ENCODE measurements around the gene BTBD7.

The BTBD7 gene

DNA sequence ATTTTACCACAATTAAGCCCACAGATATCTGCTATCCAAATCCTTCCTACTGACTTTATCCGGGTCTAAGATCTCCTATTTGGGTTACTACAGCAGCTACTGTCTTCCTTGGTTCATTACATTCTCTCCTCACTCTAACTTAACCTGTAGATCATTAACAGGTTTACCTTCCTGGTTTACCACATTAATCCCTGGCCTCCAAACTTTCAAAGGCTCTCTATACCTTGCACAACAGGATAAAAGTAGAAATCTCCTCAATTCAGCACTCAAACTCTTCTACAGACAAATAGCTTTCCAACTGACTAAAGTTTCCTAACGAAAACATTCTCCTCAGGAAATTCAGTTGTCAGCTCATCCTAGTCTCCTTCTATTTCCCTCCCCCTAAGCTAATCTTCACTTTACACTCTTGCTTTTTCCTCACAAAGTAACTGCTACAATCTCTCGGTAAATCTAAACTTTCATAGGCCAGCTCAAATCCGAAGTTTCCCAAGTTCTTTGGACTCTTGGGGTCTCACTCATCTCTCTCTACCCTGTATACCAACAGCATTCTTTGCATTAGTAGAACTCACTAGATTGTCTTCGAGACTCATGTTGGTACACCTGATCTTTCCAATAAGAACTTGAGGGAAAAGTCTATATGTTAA lies 2.7 kb downstream of the BTBD7 start:
- Histone ChIP-seq H3K4me1 (ENCODE audit: control insufficient read depth, insufficient read depth, low read length) (peaks cover 24% of the 10 kb centered on the region), H3K27me3 (ENCODE audit: control insufficient read depth, insufficient read depth, low read length) (no peaks in the 10 kb centered on the region), H3K27ac (ENCODE audit: low read depth, low read length) (no peak overlapping the region), H3K9ac (ENCODE audit: low read length) (no peak overlapping the region), H3K4me3 (ENCODE audit: low read depth, low read length) (peak overlapping the region; percentile 8; the same call in 1 of the 2 replicates), H3K9me3 (ENCODE audit: control insufficient read depth, insufficient read depth, low read depth, low read length) (no peaks in the 10 kb centered on the region), H3K36me3 (ENCODE audit: control insufficient read depth, insufficient read depth, low read length) (no peaks in the 10 kb centered on the region)

- Histone ChIP-seq H3K27ac (ENCODE audit: low read depth, low read length) (no peak overlapping the region), H3K4me1 (ENCODE audit: control insufficient read depth, insufficient read depth, low read length) (peaks cover 13% of the 10 kb centered on the region), H3K9me3 (ENCODE audit: control insufficient read depth, insufficient read depth, low read depth, low read length) (no peaks in the 10 kb centered on the region), H3K9ac (ENCODE audit: low read length) (no peak overlapping the region), H3K27me3 (ENCODE audit: control insufficient read depth, insufficient read depth, low read length) (no peaks in the 10 kb centered on the region), H3K4me3 (ENCODE audit: low read depth, low read length) (no peak overlapping the region), H3K36me3 (ENCODE audit: control insufficient read depth, insufficient read depth, low read length) (no peaks in the 10 kb centered on the region)
These were observed 4.3 kb downstream of the BTBD7 start for GRCh38 chr14:93328546-93328945.

- Histone ChIP-seq H3K4me1 (ENCODE audit: control insufficient read depth, insufficient read depth, low read length) (peaks cover 10% of the 10 kb centered on the region), H3K9me3 (ENCODE audit: control insufficient read depth, insufficient read depth, low read depth, low read length) (no peaks in the 10 kb centered on the region), H3K27ac (ENCODE audit: low read depth, low read length) (no peak overlapping the region), H3K4me3 (ENCODE audit: low read depth, low read length) (no peak overlapping the region), H3K27me3 (ENCODE audit: control insufficient read depth, insufficient read depth, low read length) (no peaks in the 10 kb centered on the region), H3K9ac (ENCODE audit: low read length) (no peak overlapping the region), H3K36me3 (ENCODE audit: control insufficient read depth, insufficient read depth, low read length) (no peaks in the 10 kb centered on the region)
These were observed 6.6 kb downstream of the BTBD7 start for GRCh38 chr14:93326196-93326595.

DNA sequence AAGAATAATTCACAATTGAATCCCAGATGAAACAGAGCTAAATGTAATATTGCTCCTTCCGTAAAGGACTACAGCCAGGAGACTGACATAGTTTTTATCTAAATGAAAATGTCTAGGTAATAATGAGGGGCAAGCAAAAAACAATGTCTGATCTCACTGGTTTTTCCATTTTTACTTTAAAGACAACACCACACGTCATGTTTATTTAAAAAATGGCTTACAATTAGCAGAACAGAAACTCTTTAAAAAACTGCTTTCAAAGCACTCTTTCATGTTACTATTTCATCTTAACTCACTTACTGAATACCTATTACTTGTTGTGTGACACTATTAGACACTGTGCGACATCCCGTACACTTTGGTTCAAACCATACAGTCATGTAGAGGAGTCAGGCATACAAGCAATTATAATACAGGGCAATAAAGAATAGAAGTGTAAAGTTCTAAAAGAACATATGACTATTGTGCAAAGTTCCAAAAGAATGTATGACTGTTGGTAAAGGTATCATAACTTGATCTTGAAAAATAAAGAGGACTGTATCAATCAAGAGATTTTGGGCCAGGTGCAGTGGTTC lies 9.1 kb downstream of the BTBD7 start:
- Histone ChIP-seq H3K4me1 (ENCODE audit: control insufficient read depth, insufficient read depth, low read length) (peaks cover 10% of the 10 kb centered on the region), H3K9ac (ENCODE audit: low read length) (no peak overlapping the region)

GRCh38 chr14:93322929-93323599 lies 9.8 kb downstream of the BTBD7 start:
- Histone ChIP-seq H3K9me3 (ENCODE audit: control insufficient read depth, insufficient read depth, low read depth, low read length) (no peaks in the 10 kb centered on the region), H3K4me1 (ENCODE audit: control insufficient read depth, insufficient read depth, low read length) (peaks cover 16% of the 10 kb centered on the region), H3K27me3 (ENCODE audit: control insufficient read depth, insufficient read depth, low read length) (no peaks in the 10 kb centered on the region), H3K27ac (ENCODE audit: low read depth, low read length) (no peak overlapping the region), H3K36me3 (ENCODE audit: control insufficient read depth, insufficient read depth, low read length) (no peaks in the 10 kb centered on the region), H3K4me3 (ENCODE audit: low read depth, low read length) (no peak overlapping the region), H3K9ac (ENCODE audit: low read length) (no peak overlapping the region)

More for the DNA sequence above, 9.1 kb downstream of the BTBD7 start:
- Histone ChIP-seq H3K9me3 (ENCODE audit: control insufficient read depth, insufficient read depth, low read depth, low read length) (no peaks in the 10 kb centered on the region), H3K36me3 (ENCODE audit: control insufficient read depth, insufficient read depth, low read length) (no peaks in the 10 kb centered on the region), H3K27ac (ENCODE audit: low read depth, low read length) (no peak overlapping the region), H3K27me3 (ENCODE audit: control insufficient read depth, insufficient read depth, low read length) (no peaks in the 10 kb centered on the region), H3K4me3 (ENCODE audit: low read depth, low read length) (no peak overlapping the region)

GRCh38 chr14:93320489-93320888 lies 12.3 kb downstream of the BTBD7 start:
- H3K36me3 ChIP-seq (ENCODE audit: control insufficient read depth, insufficient read depth, low read length), result no peaks in the 10 kb centered on the region
- no peaks in the 10 kb centered on the region for H3K9me3 ChIP-seq (ENCODE audit: control insufficient read depth, insufficient read depth, low read depth, low read length)
- H3K27me3 ChIP-seq (ENCODE audit: control insufficient read depth, insufficient read depth, low read length), result no peaks in the 10 kb centered on the region
- no peak overlapping the region for H3K27ac ChIP-seq (ENCODE audit: low read depth, low read length)
- no peak overlapping the region for H3K4me3 ChIP-seq (ENCODE audit: low read depth, low read length)
- H3K9ac ChIP-seq (ENCODE audit: low read length), result no peak overlapping the region
- H3K4me1 ChIP-seq (ENCODE audit: control insufficient read depth, insufficient read depth, low read length), result peaks cover 19% of the 10 kb centered on the region

DNA sequence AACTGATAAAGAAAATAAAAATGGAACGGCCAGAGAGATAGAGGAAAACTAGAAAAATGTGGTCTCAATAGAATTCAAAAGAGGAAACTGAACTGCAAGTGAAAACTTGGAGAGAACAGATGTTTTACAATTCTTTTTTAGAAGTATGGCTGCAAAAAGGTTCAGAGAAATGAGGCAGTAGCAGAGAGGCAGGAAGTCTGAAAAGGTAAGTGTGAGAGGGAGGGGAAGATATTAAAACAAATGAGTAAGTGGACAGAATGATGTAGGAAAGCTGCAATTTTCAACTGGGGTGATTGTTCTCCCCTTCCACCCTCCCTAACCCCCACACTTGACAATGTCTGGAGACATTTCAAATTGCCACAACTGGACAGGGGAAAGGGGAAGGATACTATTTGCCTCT lies 12.9 kb downstream of the BTBD7 start:
- H3K9me3 ChIP-seq (ENCODE audit: control insufficient read depth, insufficient read depth, low read depth, low read length), result no peaks in the 10 kb centered on the region
- H3K27me3 ChIP-seq (ENCODE audit: control insufficient read depth, insufficient read depth, low read length), result no peaks in the 10 kb centered on the region
- H3K9ac ChIP-seq (ENCODE audit: low read length), result no peak overlapping the region
- H3K27ac ChIP-seq (ENCODE audit: low read depth, low read length), result no peak overlapping the region
- H3K4me3 ChIP-seq (ENCODE audit: low read depth, low read length), result no peak overlapping the region
- H3K4me1 ChIP-seq (ENCODE audit: control insufficient read depth, insufficient read depth, low read length), result peaks cover 19% of the 10 kb centered on the region
- no peaks in the 10 kb centered on the region for H3K36me3 ChIP-seq (ENCODE audit: control insufficient read depth, insufficient read depth, low read length)

DNA sequence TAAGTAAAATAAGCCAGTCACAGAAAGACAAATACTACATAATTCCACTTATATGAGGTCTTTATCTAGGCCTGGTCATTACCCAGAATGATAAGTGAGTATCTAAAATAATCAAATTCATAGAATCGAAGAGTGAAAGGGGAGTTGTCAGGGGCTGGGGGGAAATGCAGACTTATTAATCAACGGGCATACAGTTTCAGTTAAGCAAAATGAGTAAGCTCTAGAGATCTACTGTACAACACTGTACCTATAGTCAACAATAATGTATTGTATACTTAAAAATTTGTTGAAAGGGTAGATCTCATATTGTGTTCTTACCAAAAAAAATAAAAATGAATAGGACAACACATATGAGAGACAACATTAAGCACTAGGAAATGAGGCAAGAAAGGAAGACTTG lies 13.3 kb downstream of the BTBD7 start:
- Histone ChIP-seq H3K4me3 (ENCODE audit: low read depth, low read length) (no peak overlapping the region), H3K27ac (ENCODE audit: low read depth, low read length) (no peak overlapping the region), H3K9ac (ENCODE audit: low read length) (no peak overlapping the region)

DNA sequence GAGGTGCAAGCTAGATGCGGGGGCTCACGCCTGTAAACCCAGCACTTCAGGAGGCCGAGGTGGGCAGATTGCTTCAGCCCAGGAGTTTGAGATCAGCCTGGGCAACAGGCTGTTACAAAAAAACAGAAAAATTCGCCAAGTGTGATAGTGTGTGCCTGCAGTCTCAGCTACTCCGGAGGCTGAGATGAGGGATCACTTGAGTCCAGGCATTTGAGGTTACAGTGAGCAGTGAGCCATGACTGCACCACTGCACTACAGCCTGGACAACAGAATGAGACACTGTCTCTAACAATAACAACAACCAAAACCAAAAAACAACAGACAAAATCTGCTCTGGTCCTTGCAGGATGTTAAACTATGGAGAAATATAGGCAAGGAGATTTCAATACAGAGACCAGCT lies 13.9 kb downstream of the BTBD7 start:
- Histone ChIP-seq H3K27ac (ENCODE audit: low read depth, low read length) (peak overlapping the region; percentile 83), H3K9ac (ENCODE audit: low read length) (peak overlapping the region; percentile 5), H3K4me1 (ENCODE audit: control insufficient read depth, insufficient read depth, low read length) (peaks cover 19% of the 10 kb centered on the region), H3K27me3 (ENCODE audit: control insufficient read depth, insufficient read depth, low read length) (no peaks in the 10 kb centered on the region), H3K4me3 (ENCODE audit: low read depth, low read length) (peak overlapping the region; percentile 7; the same call in 1 of the 2 replicates), H3K9me3 (ENCODE audit: control insufficient read depth, insufficient read depth, low read depth, low read length) (no peaks in the 10 kb centered on the region), H3K36me3 (ENCODE audit: control insufficient read depth, insufficient read depth, low read length) (no peaks in the 10 kb centered on the region)

More for the DNA sequence above, 13.3 kb downstream of the BTBD7 start:
- Histone ChIP-seq H3K9me3 (ENCODE audit: control insufficient read depth, insufficient read depth, low read depth, low read length) (no peaks in the 10 kb centered on the region), H3K36me3 (ENCODE audit: control insufficient read depth, insufficient read depth, low read length) (no peaks in the 10 kb centered on the region), H3K27me3 (ENCODE audit: control insufficient read depth, insufficient read depth, low read length) (no peaks in the 10 kb centered on the region), H3K4me1 (ENCODE audit: control insufficient read depth, insufficient read depth, low read length) (peaks cover 19% of the 10 kb centered on the region)

- Histone ChIP-seq H3K36me3 (ENCODE audit: control insufficient read depth, insufficient read depth, low read length) (no peaks in the 10 kb centered on the region), H3K4me1 (ENCODE audit: control insufficient read depth, insufficient read depth, low read length) (peaks cover 19% of the 10 kb centered on the region), H3K9ac (ENCODE audit: low read length) (peak overlapping the region; percentile 5), H3K9me3 (ENCODE audit: control insufficient read depth, insufficient read depth, low read depth, low read length) (no peaks in the 10 kb centered on the region), H3K4me3 (ENCODE audit: low read depth, low read length) (peak overlapping the region; percentile 7; the same call in 1 of the 2 replicates), H3K27me3 (ENCODE audit: control insufficient read depth, insufficient read depth, low read length) (no peaks in the 10 kb centered on the region), H3K27ac (ENCODE audit: low read depth, low read length) (peak overlapping the region; percentile 83)
These were observed 14.7 kb downstream of the BTBD7 start for GRCh38 chr14:93317875-93318807.
